SU-DHL-6 (cell line): ENCODE measurements around the gene KRT71.

ENCODE experiments used
- H2AFZ ChIP-seq: fragments of 200-600 bp; sonication (generic); 2 replicates; pipeline ENCODE4 v1.6.1; 2014; ENCODE audit warnings: low read depth, mild to moderate bottlenecking, moderate library complexity, mixed read lengths, antibody characterized with exemption, low read length; ENCODE audit not compliant: severe bottlenecking
- H3F3A ChIP-seq: fragments of 200-600 bp; shearing (Covaris generic); 2 replicates; pipeline ENCODE4 v1.6.0; 2016; ENCODE audit warnings: antibody characterized with exemption, mild to moderate bottlenecking; ENCODE audit not compliant: insufficient read depth
- H3K27ac ChIP-seq: fragments of 200-600 bp; sonication (generic); 2 replicates; pipeline ENCODE4 v1.5.1; 2016; ENCODE audit warnings: low read depth, mild to moderate bottlenecking, low read length, moderate library complexity, mixed read lengths
- H3K27me3 ChIP-seq: fragments of 200-600 bp; sonication (generic), shearing (Covaris generic); 2 replicates; pipeline ENCODE4 v1.6.0; 2014; ENCODE audit warnings: mild to moderate bottlenecking, low read length
- H3K36me3 ChIP-seq: fragments of 200-600 bp; sonication (generic); 2 replicates; pipeline ENCODE4 v1.6.1; 2014; ENCODE audit warnings: mild to moderate bottlenecking, low read length, mixed read lengths
- H3K4me2 ChIP-seq: fragments of 300-600, 200-600 bp; shearing (Covaris generic), sonication (generic); 2 replicates; pipeline ENCODE4 v1.6.0; 2014; ENCODE audit warnings: low read length, low read depth, mild to moderate bottlenecking; ENCODE audit not compliant: poor library complexity, severe bottlenecking
- H3K4me3 ChIP-seq: fragments of 200-600 bp; sonication (generic); 2 replicates; pipeline ENCODE4 v1.5.1; 2014; ENCODE audit warnings: antibody characterized with exemption, low read length, mild to moderate bottlenecking, mixed read lengths; ENCODE audit not compliant: insufficient read depth, poor library complexity, severe bottlenecking
- H3K79me2 ChIP-seq: fragments of 200-600 bp; sonication (generic); 2 replicates; pipeline ENCODE4 v1.6.1; 2014; ENCODE audit warnings: mild to moderate bottlenecking, low read length, moderate library complexity; ENCODE audit not compliant: insufficient read depth
- H3K9ac ChIP-seq: fragments of 200-600 bp; sonication (generic); 2 replicates; pipeline ENCODE4 v1.7.0; 2014; ENCODE audit warnings: mild to moderate bottlenecking, low read length
- H3K9me2 ChIP-seq: fragments of 200-600 bp; sonication (generic); replicated peaks from 2 replicates; pipeline ENCODE4 v1.6.1; 2014; ENCODE audit warnings: low read length; ENCODE audit not compliant: insufficient read depth
- H3K9me3 ChIP-seq: fragments of 200-600 bp; sonication (generic); 2 replicates; pipeline ENCODE4 v1.6.1; 2014; ENCODE audit warnings: low read length, mixed read lengths; ENCODE audit not compliant: insufficient read depth
- H4K20me1 ChIP-seq: fragments of 200-600 bp; sonication (generic); 2 replicates; pipeline ENCODE4 v1.6.1; 2014; ENCODE audit warnings: low read depth, mild to moderate bottlenecking, antibody characterized with exemption, low read length, moderate library complexity, mixed read lengths
- CTCF ChIP-seq: fragments of 200-600 bp; sonication (generic); IDR thresholded peaks from one replicate; pipeline ENCODE4 v1.5.1; 2017; ENCODE audit warnings: antibody characterized with exemption, mild to moderate bottlenecking, low read length, moderate library complexity; ENCODE audit not compliant: insufficient read depth, poor library complexity, severe bottlenecking
- EZH2phosphoT487 ChIP-seq: fragments of 200-600 bp; sonication (generic), shearing (Covaris generic); conservative IDR thresholded peaks from 2 replicates; pipeline ENCODE4 v1.6.1; 2018; ENCODE audit warnings: mild to moderate bottlenecking, antibody characterized with exemption, low read length, moderate library complexity, mixed read lengths

Gene KRT71

GRCh38 chr12:52518574-52519386, 34.2 kb downstream of the KRT71 start:
- no peaks in the 10 kb centered on the region for H3K36me3 ChIP-seq
- no peak overlapping the region for H3K4me2 ChIP-seq
- H3F3A ChIP-seq: no peaks in the 10 kb centered on the region
- H4K20me1 ChIP-seq: no peaks in the 10 kb centered on the region; the same call in 1 of the 2 replicates
- H3K9ac ChIP-seq: no peak overlapping the region
- no peaks in the 10 kb centered on the region for H3K9me2 ChIP-seq
- H3K9me3 ChIP-seq: no peaks in the 10 kb centered on the region
- H2AFZ ChIP-seq: no peak overlapping the region
- TF ChIP-seq EZH2phosphoT487: no peak
- no peak for TF ChIP-seq CTCF
- H3K79me2 ChIP-seq: no peaks in the 10 kb centered on the region
- H3K27me3 ChIP-seq: no peaks in the 10 kb centered on the region
- no peak overlapping the region for H3K4me3 ChIP-seq
- no peak overlapping the region for H3K27ac ChIP-seq

- no peaks in the 10 kb centered on the region for H3K79me2 ChIP-seq
Measured at GRCh38 chr12:52517888-52518287, 35.1 kb downstream of the KRT71 start.

GRCh38 chr12:52517005-52517835, 35.7 kb downstream of the KRT71 start:
- Histone ChIP-seq H4K20me1 (no peaks in the 10 kb centered on the region; the same call in 1 of the 2 replicates), H3F3A (no peaks in the 10 kb centered on the region), H3K27me3 (no peaks in the 10 kb centered on the region), H3K4me2 (no peak overlapping the region), H3K9me3 (no peaks in the 10 kb centered on the region), H3K79me2 (no peaks in the 10 kb centered on the region), H3K9me2 (no peaks in the 10 kb centered on the region), H3K27ac (no peak overlapping the region), H3K4me3 (no peak overlapping the region), H2AFZ (no peak overlapping the region), H3K9ac (no peak overlapping the region), H3K36me3 (no peaks in the 10 kb centered on the region)
- TF ChIP-seq CTCF (no peak), EZH2phosphoT487 (no peak)

More at GRCh38 chr12:52517888-52518287, 35.1 kb downstream of the KRT71 start:
- TF ChIP-seq CTCF (no peak), EZH2phosphoT487 (no peak)
- Histone ChIP-seq H3F3A (no peaks in the 10 kb centered on the region), H3K9me2 (no peaks in the 10 kb centered on the region), H3K4me2 (no peak overlapping the region), H3K9ac (no peak overlapping the region), H2AFZ (no peak overlapping the region), H4K20me1 (no peaks in the 10 kb centered on the region; the same call in 1 of the 2 replicates), H3K36me3 (no peaks in the 10 kb centered on the region), H3K9me3 (no peaks in the 10 kb centered on the region), H3K27ac (no peak overlapping the region), H3K27me3 (no peaks in the 10 kb centered on the region), H3K4me3 (no peak overlapping the region)
